Panc1 (cell line): Measurements from ENCODE around the gene MAPKAP1. TPM values are rescaled to one million over a fixed set of nuclear protein-coding genes. Genes with fewer than 3 reads are reported as not detected.

Source experiments
- ATAC-seq: fragments of 200-7000 bp; cut with Tn5 transposase; 2 replicates; pipeline ENCODE4 v1.9.1; 2020; ENCODE audit warnings: mild to moderate bottlenecking, moderate library complexity
- BruUV-seq: library from RNA; stranded (reverse); fragments of 400-500 nt; replicated peaks from 2 replicates; lab custom pipeline; 2021; lab: Mats Ljungman, UMichigan
- CTCF ChIA-PET: fragments of 300-600 bp; sonication (Branson Sonifier 250); formaldehyde crosslinking; loops from one replicate; lab custom pipeline; 2022; ENCODE audit warnings: antibody characterized with exemption; lab: Charles Lee
- POLR2A ChIA-PET: fragments of 300-600 bp; sonication (Branson Sonifier 250); formaldehyde crosslinking; loops from one replicate; lab custom pipeline; 2022; ENCODE audit warnings: antibody characterized with exemption; lab: Charles Lee
- DNase-seq: peaks from one replicate; pipeline ENCODE4 v3.0.0-alpha.2; 2010; ENCODE audit warnings: low read depth, low spot score
- H3K27ac ChIP-seq: 2 replicates; pipeline ENCODE4 v1.5.1; 2011; ENCODE audit warnings: mild to moderate bottlenecking, low read length, inconsistent platforms
- H3K27me3 ChIP-seq: fragments of 200-500 bp; sonication (Bioruptor generic); 2 replicates; pipeline ENCODE4 v1.6.0; 2014; ENCODE audit warnings: low read length, inconsistent platforms; ENCODE audit not compliant: control insufficient read depth, insufficient read depth
- H3K36me3 ChIP-seq: fragments of 200-500 bp; sonication (Bioruptor generic); 2 replicates; pipeline ENCODE4 v1.5.1; 2014; ENCODE audit warnings: inconsistent platforms, mild to moderate bottlenecking, low read length, moderate library complexity; ENCODE audit not compliant: control insufficient read depth, insufficient read depth
- H3K4me1 ChIP-seq: 2 replicates; pipeline ENCODE4 v1.5.1; 2011; ENCODE audit warnings: inconsistent platforms, mild to moderate bottlenecking, low read length, moderate library complexity; ENCODE audit not compliant: control insufficient read depth, insufficient read depth
- H3K4me3 ChIP-seq, 2 experiments: 2 replicates each; pipeline ENCODE4 v1.5.1; 2011 to 2012; ENCODE audit warnings: low read depth in 2 of 2, low read length in 2 of 2, mild to moderate bottlenecking in 2 of 2, inconsistent platforms in 1 of 2, moderate library complexity in 1 of 2
- H3K9me3 ChIP-seq: fragments of 200-500 bp; sonication (Bioruptor generic); 2 replicates; pipeline ENCODE4 v1.5.1; 2014; ENCODE audit warnings: low read depth, mild to moderate bottlenecking, inconsistent platforms, low read length, moderate library complexity; ENCODE audit not compliant: control insufficient read depth, insufficient read depth
- CTCF ChIP-seq: fragments of 450-650 bp; IDR thresholded peaks from 2 replicates; pipeline ENCODE4 v1.5.1; 2017; ENCODE audit warnings: mild to moderate bottlenecking
- POLR2AphosphoS5 ChIP-seq: IDR thresholded peaks from 2 replicates; pipeline ENCODE4 v1.6.1; 2012; ENCODE audit warnings: mild to moderate bottlenecking, low read depth, low read length, moderate library complexity
- REST ChIP-seq, 2 experiments: IDR thresholded peaks; 2 replicates each; pipeline ENCODE4 v1.6.1; 2011 to 2012; ENCODE audit warnings: low read depth in 2 of 2, control low read depth in 1 of 2, low read length in 1 of 2, mild to moderate bottlenecking in 1 of 2, moderate library complexity in 1 of 2; ENCODE audit not compliant: insufficient read depth in 1 of 2
- SIN3A ChIP-seq: IDR thresholded peaks from 2 replicates; pipeline ENCODE4 v1.6.1; 2012; ENCODE audit warnings: low read depth, mild to moderate bottlenecking, low read length, moderate library complexity, borderline replicate concordance; ENCODE audit not compliant: insufficient read depth
- TCF7L2 ChIP-seq: IDR thresholded peaks from 2 replicates; pipeline ENCODE4 v1.6.1; 2011; ENCODE audit warnings: mild to moderate bottlenecking, low read depth, low read length, inconsistent platforms
- in situ Hi-C: cut with HindIII; loops from 2 replicates; pipeline ENCODE4 v1.10.0; 2016; ENCODE audit warnings: low sequenced_read_pairs, low pct_unique_long_range_greater_than_20kb
- intact Hi-C: fragments of 100-400 bp; cut with micrococcal nuclease; formaldehyde crosslinking; loops from one replicate; pipeline ENCODE4 v1.10.0; 2022; ENCODE audit not compliant: unreplicated experiment
- total RNA-seq: library from RNA; stranded (reverse); gene quantifications from one replicate; pipeline ENCODE4 v1.2.1, GENCODE V29; 2021; ENCODE audit not compliant: unreplicated experiment

Gene MAPKAP1
- total RNA-seq, 1 experiment from 2014 or later, result 72.7 TPM

DNA sequence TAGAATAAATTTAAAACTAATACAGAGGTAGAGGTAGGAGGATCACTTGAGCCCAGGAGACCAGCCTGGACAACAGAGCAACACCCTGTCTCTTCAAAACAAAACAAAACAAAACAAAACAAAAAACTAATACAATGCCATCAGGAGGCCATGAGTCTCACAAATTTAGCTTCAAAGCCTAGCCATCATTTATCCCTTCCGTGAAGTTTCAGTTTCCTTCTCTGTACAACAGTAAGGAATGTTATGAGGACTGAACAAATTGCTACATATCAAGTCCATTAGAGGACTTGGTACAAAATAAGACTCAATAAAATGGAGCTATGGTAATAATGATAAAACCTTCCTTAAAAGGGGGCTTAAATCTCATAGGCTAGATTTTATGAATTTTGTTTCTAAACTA lies 60.8 kb downstream of the MAPKAP1 start:
- ChIA-PET POLR2A (no interaction called here), CTCF (no interaction called here)

DNA sequence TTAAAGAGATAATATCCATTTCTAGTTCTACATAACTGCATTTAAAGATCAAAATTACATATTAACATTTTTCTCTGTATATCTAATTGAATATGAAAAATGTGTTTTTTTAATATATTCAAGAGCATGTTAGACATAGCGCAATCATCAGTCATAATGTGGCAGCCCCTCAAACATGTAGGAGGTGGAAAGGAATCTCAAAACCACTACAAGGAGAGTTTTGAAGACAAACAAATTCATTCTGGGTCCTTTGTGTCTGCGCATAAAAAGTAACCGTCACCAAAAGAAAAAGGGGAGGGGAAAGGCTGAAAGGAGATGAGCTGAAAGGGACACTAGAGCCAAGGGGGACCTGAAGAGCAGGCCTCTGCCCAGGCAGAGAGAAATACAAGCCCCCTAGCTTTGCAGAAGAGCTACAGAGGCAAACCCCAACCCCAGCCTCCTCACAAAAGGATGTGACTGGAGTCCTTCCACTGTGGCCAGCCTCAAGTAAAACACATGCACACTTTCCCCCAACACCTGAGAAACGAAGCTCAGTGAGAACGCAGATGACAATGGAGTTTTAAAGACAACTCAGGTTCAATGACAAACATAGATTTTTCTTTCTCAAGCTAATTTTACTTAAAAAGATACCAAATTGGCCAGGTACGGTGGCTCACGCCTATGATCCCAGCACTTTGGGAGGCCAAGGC lies 62.0 kb downstream of the MAPKAP1 start:
- Histone ChIP-seq H3K27ac (no peak overlapping the region), H3K9me3 (no peaks in the 10 kb centered on the region), H3K36me3 (no peaks in the 10 kb centered on the region), H3K4me3 (no peak overlapping the region), H3K4me1 (no peaks in the 10 kb centered on the region), H3K27me3 (no peaks in the 10 kb centered on the region)
- intact Hi-C loops (no loop called here), in situ Hi-C loops (no loop called here)
- CTCF ChIA-PET, result no interaction called here
- no peak for ATAC-seq
- BruUV-seq, result no TSS peak
- TF ChIP-seq TCF7L2 (no peak), CTCF (no peak), SIN3A (no peak), POLR2AphosphoS5 (no peak), REST (IDR thresholded peaks at IDR 0.05; ENCODE audit: insufficient read depth in 1 of 2, low read depth in 2 of 2, low read length in 1 of 2) (no peak)
- no peak for DNase-seq
- POLR2A ChIA-PET, result no interaction called here

More for the DNA sequence above, 60.8 kb downstream of the MAPKAP1 start:
- no peaks in the 10 kb centered on the region for H3K36me3 ChIP-seq
- H3K9me3 ChIP-seq, result no peaks in the 10 kb centered on the region
- H3K27me3 ChIP-seq, result no peaks in the 10 kb centered on the region
- no peaks in the 10 kb centered on the region for H3K4me1 ChIP-seq
- no peak for DNase-seq
- H3K4me3 ChIP-seq, result no peak overlapping the region
- intact Hi-C loops (no loop called here), in situ Hi-C loops (no loop called here)
- no peak overlapping the region for H3K27ac ChIP-seq
- TF ChIP-seq REST (IDR thresholded peaks at IDR 0.05; ENCODE audit: insufficient read depth in 1 of 2, low read depth in 2 of 2, low read length in 1 of 2) (no peak), POLR2AphosphoS5 (no peak), TCF7L2 (no peak), CTCF (no peak), SIN3A (no peak)
- BruUV-seq, result no TSS peak
- no peak for ATAC-seq
